ENCODE results near the gene GCK.
"Not testable (repeated sequence)": the region's sequence is repeated elsewhere in the genome, so short reads cannot be mapped to it uniquely, and the experiment has no call there.

GCK gene

DNA sequence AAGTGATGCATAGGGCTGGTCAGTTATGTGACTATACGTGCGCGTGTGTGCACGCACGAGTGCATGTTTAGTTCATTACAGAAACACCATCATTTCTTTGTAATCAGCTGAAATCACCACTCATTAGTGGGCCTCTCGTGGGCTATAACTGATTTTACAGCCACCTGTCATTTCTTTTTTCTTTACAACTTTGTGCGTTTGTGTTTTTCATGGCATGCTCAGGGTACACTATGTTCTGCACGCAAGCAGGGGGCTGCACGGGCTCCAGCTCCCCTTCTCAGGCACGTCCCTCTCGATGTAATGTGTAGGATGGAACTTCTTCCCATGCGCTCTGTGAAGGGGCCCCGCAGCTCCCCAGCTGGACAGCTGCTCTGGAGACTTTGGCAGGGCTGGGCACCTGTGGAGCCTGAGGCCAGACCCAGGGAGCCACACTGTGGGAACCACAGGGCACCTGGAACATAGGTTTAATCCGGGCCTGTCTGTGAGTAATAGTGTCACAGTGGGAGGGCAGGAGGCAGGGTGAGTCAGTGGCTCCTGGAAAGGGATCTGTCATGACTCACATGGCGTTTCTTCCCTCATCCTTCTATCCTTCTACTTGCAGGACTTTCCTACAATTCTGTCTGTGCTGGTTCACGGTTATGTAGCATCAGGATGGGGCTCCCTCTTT lies 4.9 kb downstream of the GCK start:
- H3K27ac ChIP-seq, result no peak overlapping the region
- TF ChIP-seq, protein P1, sequence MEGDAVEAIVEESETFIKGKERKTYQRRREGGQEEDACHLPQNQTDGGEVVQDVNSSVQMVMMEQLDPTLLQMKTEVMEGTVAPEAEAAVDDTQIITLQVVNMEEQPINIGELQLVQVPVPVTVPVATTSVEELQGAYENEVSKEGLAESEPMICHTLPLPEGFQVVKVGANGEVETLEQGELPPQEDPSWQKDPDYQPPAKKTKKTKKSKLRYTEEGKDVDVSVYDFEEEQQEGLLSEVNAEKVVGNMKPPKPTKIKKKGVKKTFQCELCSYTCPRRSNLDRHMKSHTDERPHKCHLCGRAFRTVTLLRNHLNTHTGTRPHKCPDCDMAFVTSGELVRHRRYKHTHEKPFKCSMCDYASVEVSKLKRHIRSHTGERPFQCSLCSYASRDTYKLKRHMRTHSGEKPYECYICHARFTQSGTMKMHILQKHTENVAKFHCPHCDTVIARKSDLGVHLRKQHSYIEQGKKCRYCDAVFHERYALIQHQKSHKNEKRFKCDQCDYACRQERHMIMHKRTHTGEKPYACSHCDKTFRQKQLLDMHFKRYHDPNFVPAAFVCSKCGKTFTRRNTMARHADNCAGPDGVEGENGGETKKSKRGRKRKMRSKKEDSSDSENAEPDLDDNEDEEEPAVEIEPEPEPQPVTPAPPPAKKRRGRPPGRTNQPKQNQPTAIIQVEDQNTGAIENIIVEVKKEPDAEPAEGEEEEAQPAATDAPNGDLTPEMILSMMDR (conservative IDR thresholded peaks at IDR 0.05), result no peak

GRCh38 chr7:44183386-44183785 lies 5.9 kb downstream of the GCK start:
- TF ChIP-seq, protein P1 (conservative IDR thresholded peaks at IDR 0.05), result no peak
- no peak overlapping the region for H3K27ac ChIP-seq

DNA sequence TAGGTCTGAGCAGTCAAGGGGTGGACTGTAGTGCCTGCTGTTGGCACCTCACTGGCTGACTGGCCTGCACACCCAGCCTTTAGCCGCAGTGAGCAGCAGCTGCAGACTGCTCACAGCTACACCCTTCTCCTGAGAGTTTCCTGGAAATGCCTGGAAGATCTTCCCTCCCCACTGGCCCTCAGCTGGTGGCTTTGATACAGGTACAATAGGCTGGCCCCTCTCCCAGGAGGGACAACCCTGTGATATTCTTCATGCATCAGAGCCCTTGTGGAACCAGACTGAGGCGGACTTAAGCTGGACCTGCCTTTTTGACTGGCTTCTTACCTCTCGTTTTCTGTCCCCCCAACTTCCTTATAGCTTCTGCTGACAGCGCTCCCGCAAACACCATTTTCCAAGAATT lies 6.4 kb downstream of the GCK start:
- TF ChIP-seq, protein P1 (conservative IDR thresholded peaks at IDR 0.05), result no peak
- no peak overlapping the region for H3K27ac ChIP-seq

DNA sequence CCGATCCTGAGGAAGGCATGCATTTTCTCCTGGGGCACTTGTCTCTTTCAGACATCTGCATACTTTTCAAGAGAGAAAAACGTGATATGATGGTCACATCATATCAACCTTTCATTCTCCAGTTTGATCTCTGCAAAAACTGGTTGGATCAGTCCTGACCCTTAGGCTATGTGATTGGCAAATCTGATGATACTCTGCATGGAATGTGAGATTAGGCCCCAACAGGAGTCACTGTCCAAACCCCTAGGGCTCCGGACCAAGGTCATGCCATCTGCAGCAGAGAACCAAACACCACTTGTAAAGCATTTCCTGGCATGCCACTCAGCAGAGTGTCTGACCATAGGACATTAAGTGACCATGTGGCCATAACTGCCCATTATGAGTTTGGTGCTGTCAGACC lies 8.6 kb downstream of the GCK start:
- TF ChIP-seq, protein P1 (conservative IDR thresholded peaks at IDR 0.05), result no peak
- no peak overlapping the region for H3K27ac ChIP-seq

DNA sequence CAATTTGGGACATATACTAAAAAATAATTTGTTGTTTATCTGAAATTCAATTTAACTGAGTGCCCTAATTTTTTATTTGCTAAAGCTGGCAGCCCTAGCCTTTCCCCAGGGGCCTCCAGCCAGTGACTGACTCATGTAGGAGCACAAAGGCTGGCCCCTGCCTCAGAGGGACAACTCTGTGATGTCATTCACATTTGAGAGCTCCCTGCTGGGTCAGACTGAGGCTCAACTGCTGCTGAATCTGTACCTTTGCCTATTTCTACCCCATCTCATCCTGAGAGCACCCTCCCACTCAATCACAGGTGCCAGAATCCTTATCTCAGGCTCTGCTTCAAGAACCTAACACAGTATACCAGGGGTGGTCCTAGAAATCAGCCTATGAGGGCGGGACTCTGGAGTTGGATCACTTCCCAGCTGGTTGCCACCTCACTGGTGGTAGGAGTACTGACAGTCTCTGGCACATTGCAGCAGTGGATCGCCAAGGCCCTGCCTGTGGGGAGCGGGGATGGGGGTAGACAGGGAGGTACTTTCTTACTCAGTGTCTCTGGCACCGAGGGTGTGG lies 11.6 kb downstream of the GCK start:
- TF ChIP-seq, protein P1 (conservative IDR thresholded peaks at IDR 0.05), result no peak
- H3K27ac ChIP-seq, result no peak overlapping the region

- TF ChIP-seq, protein P1 (conservative IDR thresholded peaks at IDR 0.05), result no peak
- no peak overlapping the region for H3K27ac ChIP-seq
Measured at GRCh38 chr7:44176486-44176885, 12.8 kb downstream of the GCK start.

DNA sequence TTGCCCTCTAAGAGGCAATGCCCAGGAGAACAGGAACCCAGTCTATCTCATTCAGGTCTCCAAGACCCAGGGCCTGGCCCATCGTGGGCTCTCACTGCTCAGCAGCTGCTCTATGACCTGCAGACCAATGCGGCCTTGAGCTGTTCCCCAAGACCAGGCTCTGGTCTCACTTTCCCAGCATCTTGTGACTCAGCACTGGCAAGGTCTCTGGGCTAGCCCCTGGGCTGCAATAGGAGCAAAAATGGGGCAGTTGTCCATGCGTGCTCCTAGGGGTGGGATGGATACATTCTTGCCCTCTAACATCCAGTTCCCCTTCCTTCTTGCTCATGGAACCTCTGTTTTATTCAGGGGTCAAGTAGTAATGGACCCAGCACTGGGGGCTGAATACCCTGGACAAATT lies 13.5 kb downstream of the GCK start:
- no peak overlapping the region for H3K27ac ChIP-seq
- TF ChIP-seq, protein P1 (conservative IDR thresholded peaks at IDR 0.05), result no peak

GRCh38 chr7:44174694-44174948 lies 14.6 kb downstream of the GCK start:
- H3K27ac ChIP-seq, result not testable (repeated sequence)

Data from VCaP (cell line).